K562 (cell line): ENCODE data around the gene ARHGAP25. TPM values are rescaled to one million over a fixed set of nuclear protein-coding genes. Genes with fewer than 3 reads are reported as not detected.
A peak's percentile ranks its signal among the peaks of the same experiment; 100 is the strongest.

ENCODE experiments used
- ADNP ChIP-seq: fragments of 200-800 bp; sonication (Bioruptor generic); IDR thresholded peaks from 2 replicates; pipeline ENCODE4 v1.6.1; 2016; ENCODE audit warnings: missing genetic modification characterization, missing compliant biosample characterization
- BCOR ChIP-seq: fragments of 450-650 bp; IDR thresholded peaks from 2 replicates; pipeline ENCODE4 v1.6.1; 2016
- EZH2 ChIP-seq: IDR thresholded peaks from 2 replicates; pipeline ENCODE4 v1.6.1; 2012; ENCODE audit warnings: low read depth, mild to moderate bottlenecking, inconsistent platforms, low read length, borderline replicate concordance
- IRF9 ChIP-seq: fragments of 450-650 bp; IDR thresholded peaks from 2 replicates; pipeline ENCODE4 v1.6.1; 2016; ENCODE audit warnings: missing biosample characterization, missing genetic modification characterization
- LEF1 ChIP-seq: fragments of 450-650 bp; IDR thresholded peaks from 2 replicates; pipeline ENCODE4 v1.6.1; 2016; ENCODE audit warnings: mild to moderate bottlenecking
- MCM3 ChIP-seq: fragments of 450-650 bp; IDR thresholded peaks from 2 replicates; pipeline ENCODE4 v1.6.1; 2016
- MCM5 ChIP-seq: fragments of 450-650 bp; IDR thresholded peaks from 2 replicates; pipeline ENCODE4 v1.6.1; 2016; ENCODE audit warnings: low read depth
- NEUROD1 ChIP-seq: fragments of 150-350 bp; IDR thresholded peaks from 2 replicates; pipeline ENCODE4 v1.6.1; 2014; ENCODE audit warnings: borderline replicate concordance, low read length, low read depth; ENCODE audit not compliant: partially characterized antibody
- NRF1 ChIP-seq, 2 experiments: fragments of 450-650 bp; IDR thresholded peaks in 1 of 2; conservative IDR thresholded peaks in 1 of 2; 2 replicates each; pipeline ENCODE4 v1.6.1; 2014; ENCODE audit warnings: mild to moderate bottlenecking in 2 of 2
- RBM17 ChIP-seq: fragments of 200-400 bp; formaldehyde crosslinking; IDR thresholded peaks from 2 replicates; pipeline ENCODE4 v1.6.1; 2017; ENCODE audit warnings: low read depth, mild to moderate bottlenecking, low read length, borderline replicate concordance
- SAP30 ChIP-seq: fragments of 200-600 bp; sonication (generic); IDR thresholded peaks from 2 replicates; pipeline ENCODE4 v1.6.1; 2012; ENCODE audit warnings: borderline replicate concordance, low read depth, mild to moderate bottlenecking, moderate library complexity, low read length, control low read depth, inconsistent platforms; ENCODE audit not compliant: insufficient read depth, poor library complexity, severe bottlenecking
- SMAD3 ChIP-seq: fragments of 450-650 bp; formaldehyde crosslinking; conservative IDR thresholded peaks from 2 replicates; pipeline ENCODE4 v1.4.0; 2020; ENCODE audit warnings: mild to moderate bottlenecking
- SREBF2 ChIP-seq: sonication (generic); formaldehyde crosslinking; IDR thresholded peaks from 2 replicates; pipeline ENCODE4 v1.4.0; 2020; ENCODE audit warnings: mild to moderate bottlenecking, missing genetic modification reagents
- XRCC5 ChIP-seq: fragments of 200-400 bp; formaldehyde crosslinking; IDR thresholded peaks from 2 replicates; pipeline ENCODE4 v1.6.1; 2017; ENCODE audit warnings: low read depth, mild to moderate bottlenecking, low read length
- ZC3H11A ChIP-seq: IDR thresholded peaks from 2 replicates; pipeline ENCODE4 v1.6.1; 2012; ENCODE audit warnings: low read depth, low read length, improper control_type of control experiment
- ZNF436 ChIP-seq: fragments of 250-450, 450-650 bp; sonication (Bioruptor Pico); formaldehyde crosslinking; IDR thresholded peaks from 2 replicates; pipeline ENCODE4 v1.7.0; 2020; ENCODE audit warnings: mild to moderate bottlenecking
- ZNF77 ChIP-seq: fragments of 250-450 bp; sonication (Bioruptor Pico); IDR thresholded peaks from 2 replicates; pipeline ENCODE4 v1.5.0; 2020
- polyA plus RNA-seq, 8 experiments: library from polyadenylated mRNA; depleted of rRNA in 4 of 8; stranded (reverse) in 5 of 8; unstranded in 3 of 8; fragments of >200 nt; fragmentation: Nextera tagmentation in 2 of 8; fragmentation: Illumina TruSeq in 1 of 8; extraction: Ambion mirVana in 2 of 8; extraction: Trizol in 1 of 8; gene quantifications; 2 replicates each; pipeline versions ENCODE4 v1.2.1 to v1.2.3, GENCODE V29; 2011 to 2014; ENCODE audit warnings: inconsistent platforms in 1 of 8, missing spikeins in 1 of 8
- total RNA-seq, 7 experiments: library from RNA; depleted of rRNA in 6 of 7; stranded (reverse); fragments of >200 nt in 6 of 7; fragmentation: Illumina TruSeq in 2 of 7; extraction: Trizol in 2 of 7; gene quantifications; 2 replicates each; pipeline versions ENCODE4 v1.2.1 to v1.2.3, GENCODE V29; 2011 to 2021; ENCODE audit warnings: low replicate concordance in 1 of 7

ARHGAP25 gene
- total and polyA plus RNA-seq, 9 of the 15 experiments (the other 6 are each of a cell fraction or from before 2014, with no cell fraction given): 4.9 to 14.8 (median 10.7) TPM

GRCh38 chr2:68745006-68745405 is 10.4 kb downstream of the ARHGAP25 start (continued):
- TF ChIP-seq MCM5: no peak
- TF ChIP-seq ZC3H11A: no peak
- TF ChIP-seq NRF1 (conservative IDR thresholded peaks at IDR 0.05 in 1 of 2, IDR thresholded peaks at IDR 0.05 in 1 of 2): no peak
- no peak for TF ChIP-seq NEUROD1
- no peak for TF ChIP-seq SMAD3 (CRISPR knock-in tag)
- no peak for TF ChIP-seq ZNF77 (CRISPR knock-in tag)
- no peak for TF ChIP-seq SREBF2
- no peak for TF ChIP-seq ZNF436 (CRISPR knock-in tag)
- TF ChIP-seq LEF1: no peak
- no peak for TF ChIP-seq MCM3
- TF ChIP-seq RBM17: no peak
- TF ChIP-seq BCOR: peak; percentile 65
- no peak for TF ChIP-seq XRCC5
- no peak for TF ChIP-seq IRF9
- peak; percentile 92 for TF ChIP-seq ADNP
- TF ChIP-seq EZH2: no peak
- TF ChIP-seq SAP30: no peak
